Fibroblast of skin of abdomen (primary cell): ENCODE results near the gene FAM174C.
A peak's percentile ranks its signal among the peaks of the same experiment; 100 is the strongest.
"Not testable (repeated sequence)": the region's sequence is repeated elsewhere in the genome, so short reads cannot be mapped to it uniquely, and the experiment has no call there.

Source experiments
- DNase-seq: peaks from one replicate; pipeline ENCODE4 v3.0.0-alpha.2; 2013

Gene FAM174C

GRCh38 chr19:1302533-1303239 is 27.4 kb downstream of the FAM174C start:
- no peak for DNase-seq

- no peak for DNase-seq
Observed at GRCh38 chr19:1304197-1304924, 29.0 kb downstream of the FAM174C start.

DNA sequence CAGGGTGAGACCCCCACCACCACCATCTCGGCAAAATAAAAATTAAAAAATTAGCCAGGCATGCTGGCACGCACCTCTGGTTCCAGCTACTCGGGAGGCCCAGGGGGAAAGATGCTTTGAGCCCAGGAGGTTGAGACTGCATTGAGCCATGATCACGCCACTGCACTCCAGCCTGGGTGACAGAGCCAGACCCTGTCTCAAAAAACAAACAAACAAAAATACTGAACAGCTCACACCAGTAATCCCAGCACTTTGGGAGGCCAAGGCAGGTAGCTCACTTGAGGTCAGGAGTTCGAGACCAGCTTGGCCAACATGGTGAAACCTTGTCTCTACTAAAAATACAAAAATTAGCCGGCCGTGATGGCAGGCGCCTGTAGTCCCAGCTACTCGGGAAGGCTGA is 30.0 kb downstream of the FAM174C start:
- DNase-seq, result not testable (repeated sequence)

- DNase-seq, result no peak
Observed at GRCh38 chr19:1307320-1307719, 32.0 kb downstream of the FAM174C start.

DNA sequence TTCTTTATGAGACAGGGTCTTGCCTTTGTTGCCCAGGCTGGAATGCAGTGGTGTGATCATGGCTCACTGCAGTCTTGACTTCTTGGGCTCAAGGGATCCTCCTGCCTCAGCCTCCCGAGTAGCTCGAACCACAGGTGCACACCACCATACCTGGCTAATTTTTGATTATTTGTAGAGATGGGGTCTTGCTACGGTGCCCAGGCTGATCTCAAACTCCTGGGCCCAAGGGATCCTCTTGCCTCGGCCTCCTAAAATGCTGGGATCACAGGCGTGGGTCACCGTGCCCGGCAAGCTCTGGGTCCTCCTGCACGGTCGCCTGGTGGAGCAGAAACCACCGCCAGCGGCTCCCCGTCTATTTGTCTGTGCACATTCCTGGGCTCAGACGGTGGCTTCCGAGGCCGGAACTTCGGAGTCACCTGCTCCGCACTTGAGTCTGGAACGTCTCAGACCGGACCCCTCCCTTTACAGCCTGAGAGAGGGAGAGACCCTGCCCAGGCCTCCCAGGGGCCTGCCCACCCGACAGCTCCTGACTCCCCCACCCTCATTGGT is 32.5 kb downstream of the FAM174C start:
- no peak for DNase-seq

DNA sequence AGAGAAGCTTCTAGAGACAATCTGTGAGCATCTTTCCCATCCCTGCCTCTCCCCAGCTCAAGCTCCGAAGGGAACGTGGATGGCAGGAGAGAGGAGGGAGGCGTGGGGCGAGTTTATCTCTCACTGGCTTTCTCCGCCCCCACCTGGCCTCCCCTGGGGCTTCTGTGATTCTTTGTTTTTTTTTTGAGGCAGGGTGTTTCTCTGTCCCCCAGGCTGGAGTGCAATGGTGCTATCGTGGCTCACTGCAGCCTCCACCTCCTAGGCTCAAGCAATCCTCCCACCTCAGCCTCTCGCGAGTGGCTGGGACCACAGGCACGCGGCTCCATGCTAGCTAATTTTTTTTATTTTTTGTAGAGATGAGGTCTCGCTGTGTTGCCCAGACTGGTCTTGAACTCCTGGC is 33.4 kb downstream of the FAM174C start:
- DNase-seq, result no peak

- DNase-seq, result no peak
Observed at GRCh38 chr19:1309977-1310852, 34.9 kb downstream of the FAM174C start.

GRCh38 chr19:1310853-1311180 is 35.5 kb downstream of the FAM174C start:
- DNase-seq, result no peak

GRCh38 chr19:1311543-1312091 is 36.3 kb downstream of the FAM174C start:
- no peak for DNase-seq

GRCh38 chr19:1312767-1313694 is 37.7 kb downstream of the FAM174C start:
- DNase-seq, result peak; percentile 59

DNA sequence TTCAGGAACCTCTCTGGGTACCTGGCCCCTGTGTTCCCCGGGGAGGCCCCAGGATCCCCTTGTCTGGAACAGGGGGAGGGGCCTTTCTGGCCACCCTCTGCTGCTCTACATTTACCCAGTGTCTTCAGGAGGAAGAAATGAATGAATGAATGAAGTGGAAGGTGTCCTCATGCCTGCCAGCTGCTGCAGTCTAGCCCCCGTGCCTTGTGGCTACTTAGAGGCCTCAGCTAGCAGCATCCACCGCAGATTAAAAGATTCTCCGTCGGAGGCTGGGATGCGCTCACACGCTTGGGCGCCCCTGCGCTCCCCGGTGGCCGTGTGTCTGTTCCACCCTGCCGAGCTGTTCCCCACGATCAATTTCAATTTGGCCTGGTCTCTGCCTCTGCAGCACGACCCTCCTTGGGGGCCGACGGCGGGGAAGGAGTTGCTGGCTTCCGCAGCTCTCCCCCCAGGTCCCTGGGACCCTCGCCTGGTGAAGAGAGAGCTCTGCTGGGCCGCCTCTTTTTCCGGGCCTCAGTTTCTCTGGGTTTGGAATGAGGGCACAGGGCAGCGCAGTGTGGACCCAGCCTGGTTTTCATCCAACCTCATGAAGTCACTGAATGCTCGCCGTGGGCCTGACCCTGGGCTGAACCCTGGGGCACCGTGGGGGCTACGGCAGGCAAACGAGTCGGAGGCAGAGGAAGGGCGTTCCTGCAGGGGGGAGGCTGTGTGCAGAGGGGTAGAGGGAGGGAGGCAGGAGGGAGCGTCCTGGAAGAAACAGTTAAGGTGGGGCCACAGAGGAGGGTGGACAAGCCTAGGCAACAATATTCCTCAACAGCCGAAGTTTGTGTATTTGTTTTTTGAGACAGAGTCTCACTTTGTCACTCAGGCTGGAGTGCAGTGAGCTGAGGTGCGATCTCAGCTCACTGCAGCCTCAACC is 38.6 kb downstream of the FAM174C start:
- no peak for DNase-seq

- peak; percentile 33 for DNase-seq
Observed at GRCh38 chr19:1315470-1316166, 40.3 kb downstream of the FAM174C start.

DNA sequence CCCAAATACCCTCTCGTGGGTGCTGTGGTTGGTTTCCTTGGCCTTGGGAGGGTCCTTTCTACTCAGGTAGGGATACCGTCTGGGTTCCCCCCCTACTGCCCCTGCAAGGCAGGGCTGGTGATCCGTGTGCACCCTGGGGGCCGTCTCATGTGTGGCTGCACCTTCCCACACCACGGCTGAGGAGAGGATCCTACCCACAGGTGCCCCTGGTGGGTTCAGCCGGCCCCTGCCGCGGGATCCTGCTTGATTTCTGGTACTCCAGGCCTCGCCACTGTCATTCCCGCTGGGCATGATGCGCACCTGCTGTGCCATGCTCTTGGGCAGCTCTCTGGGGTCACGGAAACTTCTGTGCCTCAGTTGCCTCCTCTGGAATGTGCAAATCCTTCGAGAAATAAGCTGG is 41.1 kb downstream of the FAM174C start:
- no peak for DNase-seq

DNA sequence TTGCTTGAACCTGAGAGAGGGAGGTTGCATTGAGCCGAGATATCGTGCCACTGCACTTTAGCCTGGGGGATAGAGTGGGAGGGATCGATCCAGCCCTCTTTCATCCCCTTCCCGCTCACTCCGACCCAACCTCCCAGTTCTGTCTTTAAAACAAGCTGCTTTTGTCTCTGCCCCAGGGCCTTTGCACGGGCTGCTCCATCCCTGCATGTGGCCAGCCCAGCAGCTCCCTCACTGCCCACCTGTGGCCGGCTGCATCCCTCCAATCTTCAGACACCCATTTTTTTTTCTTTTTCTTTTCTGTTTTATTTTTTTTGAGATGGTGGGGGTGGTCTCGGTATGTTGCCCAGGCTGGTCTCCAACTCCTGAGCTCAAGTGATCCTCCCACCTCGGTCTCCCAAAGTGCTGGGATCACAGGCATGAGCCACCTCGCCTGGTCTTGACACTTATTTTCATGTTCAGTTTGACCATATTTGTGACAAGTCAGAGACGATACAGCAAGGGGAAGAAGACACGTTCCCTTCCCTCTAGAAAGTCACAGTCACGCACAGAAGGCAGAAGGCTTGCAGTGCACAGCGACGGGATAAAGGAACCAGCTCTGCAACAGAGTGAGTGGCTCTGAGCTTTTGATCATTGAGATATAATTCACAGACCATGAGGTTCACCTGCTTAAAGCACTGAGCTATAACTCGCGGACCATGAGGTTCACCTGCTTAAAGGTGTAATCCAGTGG is 42.1 kb downstream of the FAM174C start:
- DNase-seq, result no peak

GRCh38 chr19:1318678-1319471 is 43.5 kb downstream of the FAM174C start:
- DNase-seq, result no peak

DNA sequence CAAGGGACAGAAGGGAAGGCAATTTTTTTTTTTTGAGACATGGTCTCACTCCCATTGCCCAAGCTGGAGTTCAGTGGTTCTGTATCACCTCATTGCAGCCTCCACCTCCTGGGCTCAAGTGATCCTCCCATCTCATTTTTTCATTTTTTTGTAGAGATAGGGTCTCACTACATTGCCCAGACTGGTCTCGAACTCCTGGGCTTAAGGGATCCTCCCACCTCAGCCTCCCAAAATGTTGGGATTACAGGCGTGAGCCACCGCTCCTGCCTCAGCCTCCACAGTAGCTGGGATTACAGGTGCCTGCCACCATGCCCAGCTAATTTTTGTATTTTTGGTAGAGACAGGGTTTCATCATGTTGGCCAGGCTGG is 44.9 kb downstream of the FAM174C start:
- DNase-seq, result not testable (repeated sequence)

- DNase-seq, result no peak
Observed at GRCh38 chr19:1321539-1321938, 46.2 kb downstream of the FAM174C start.
